Stimulated activated CD8-positive, alpha-beta memory T cell treated with anti-CD3 and anti-CD28 coated beads, Interleukin-12 subunit alpha, Interleukin-12 subunit beta, amount 100 ng/mL, for 4 hours (primary cell): ENCODE results near the gene IGFL1.
"Not testable (repeated sequence)": the region's sequence is repeated elsewhere in the genome, so short reads cannot be mapped to it uniquely, and the experiment has no call there.

Source experiments
- DNase-seq: peaks from one replicate; pipeline ENCODE4 v3.0.0-alpha.2; 2020; ENCODE audit warnings: low read depth

Gene IGFL1

DNA sequence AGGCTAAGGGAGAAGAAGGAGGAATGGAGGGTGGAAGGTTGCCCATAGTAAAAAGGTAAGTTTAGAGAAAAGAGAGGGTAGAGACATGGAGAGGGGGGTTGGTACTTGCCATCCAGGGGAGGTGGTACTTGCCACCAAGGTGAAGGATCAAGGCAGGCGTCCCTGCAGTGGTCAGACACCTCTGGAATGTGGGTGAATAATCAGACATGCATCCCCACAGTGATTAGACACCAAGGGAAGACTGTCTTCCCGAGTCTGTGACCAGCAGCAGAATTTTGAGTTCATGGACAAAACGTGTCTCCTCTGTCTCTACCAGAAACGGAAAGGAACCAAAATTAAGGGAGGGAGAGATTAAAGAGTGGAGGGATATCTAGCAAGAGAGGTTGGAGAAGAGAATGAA, 27.1 kb upstream of the IGFL1 start:
- no peak for DNase-seq

DNA sequence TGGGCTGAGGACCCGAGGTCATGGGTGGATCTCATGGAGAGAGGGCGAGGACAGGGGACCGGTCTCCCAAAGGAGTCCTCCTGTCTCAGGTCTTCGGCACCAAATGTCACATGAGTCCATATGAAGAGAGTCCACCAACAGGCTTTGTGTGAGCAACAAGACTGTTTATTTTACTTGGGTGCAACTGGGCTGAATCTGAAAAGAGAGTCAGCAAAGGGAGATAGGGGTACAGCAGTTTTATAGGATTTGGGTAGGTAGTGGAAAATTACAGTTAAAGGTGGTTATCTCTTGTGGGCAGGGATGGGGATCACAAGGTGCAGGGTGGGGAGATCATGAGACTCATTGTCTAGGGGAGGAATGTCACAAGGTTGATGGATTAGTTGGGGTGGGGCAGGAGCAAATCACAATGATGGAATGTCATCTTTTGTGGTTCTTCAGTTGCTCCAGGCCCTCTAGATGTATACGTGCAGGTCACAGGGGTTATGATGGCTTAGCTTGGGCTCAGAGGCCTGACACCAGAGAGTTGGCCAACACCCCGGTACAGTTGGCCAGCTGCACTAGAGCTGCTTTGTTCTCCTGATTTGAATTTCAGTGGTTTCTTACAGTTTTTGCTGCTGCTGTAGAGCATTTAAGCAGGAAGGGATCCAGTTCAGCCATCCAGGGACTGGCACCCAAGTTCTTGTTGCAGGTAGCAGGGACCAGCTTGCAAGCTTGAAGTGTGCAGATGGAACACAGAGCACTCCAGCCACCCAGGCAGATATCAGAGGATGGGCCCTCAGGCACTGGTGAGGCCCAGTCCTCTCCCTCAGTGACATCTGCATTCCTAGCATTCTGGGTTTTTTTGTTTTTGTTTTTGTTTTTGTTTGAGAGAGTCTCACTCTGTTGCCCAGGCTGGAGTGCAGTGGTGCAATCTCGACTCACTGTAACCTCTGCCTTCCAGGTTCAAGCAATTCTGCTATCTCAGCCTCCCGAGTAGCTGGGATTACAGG, 26.4 kb upstream of the IGFL1 start:
- DNase-seq, result no peak

DNA sequence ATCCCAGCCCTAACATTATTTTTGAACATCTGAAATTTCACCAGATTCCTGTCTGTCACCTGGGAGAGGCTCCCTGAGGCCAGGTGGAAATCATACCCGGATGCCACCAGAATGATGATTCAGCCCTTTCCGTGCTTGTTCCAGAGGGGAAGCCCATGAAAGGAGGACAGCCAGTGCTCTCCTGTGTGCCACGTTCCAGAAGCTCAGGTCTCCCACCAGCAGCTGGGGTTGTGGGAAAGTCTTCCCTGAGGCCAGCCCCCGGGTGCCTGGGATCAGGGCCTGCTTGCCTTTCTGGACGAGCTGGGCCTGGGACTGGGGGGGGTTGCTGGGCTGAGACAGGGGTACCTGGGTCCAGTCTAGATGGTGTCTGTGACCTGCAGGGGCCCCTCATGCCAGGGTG, 25.5 kb upstream of the IGFL1 start:
- DNase-seq, result no peak

DNA sequence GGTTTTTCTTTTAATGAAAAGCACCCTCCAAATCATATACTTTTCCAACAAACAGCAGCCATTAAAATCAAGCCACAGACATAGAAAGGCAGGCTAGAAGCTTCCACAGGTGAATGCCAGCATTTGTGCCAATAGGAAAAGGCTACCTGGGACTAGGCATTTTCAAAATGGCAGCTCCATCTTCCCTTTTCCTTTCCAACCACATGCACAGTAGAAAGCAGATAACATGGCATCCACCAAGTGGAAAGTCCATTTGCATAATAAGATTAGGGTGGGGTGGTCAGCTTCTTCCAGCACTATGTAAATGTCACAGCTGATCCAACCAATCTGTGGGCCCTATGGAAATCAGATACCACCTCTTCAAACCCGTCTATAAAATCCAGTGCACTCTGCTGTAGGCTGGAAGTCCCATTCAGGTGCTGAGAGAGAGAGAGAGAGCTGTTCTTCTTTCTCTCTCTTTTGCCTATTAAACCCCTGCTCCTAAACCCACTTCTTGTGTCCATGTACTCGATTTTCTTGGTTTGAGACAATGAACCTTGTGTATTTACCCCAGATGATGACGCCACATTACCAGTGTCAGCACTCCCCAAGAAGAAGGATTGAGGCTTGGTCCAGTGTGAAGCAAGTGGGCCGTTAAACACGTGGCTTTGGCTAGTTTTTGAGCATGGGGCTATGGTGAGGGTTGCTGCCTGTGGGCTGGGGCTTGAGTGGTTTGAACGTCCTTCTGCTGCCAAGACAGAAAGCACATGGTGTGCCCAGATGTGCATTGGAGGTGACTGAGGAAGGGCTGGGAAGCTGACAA, 24.2 kb upstream of the IGFL1 start:
- DNase-seq, result no peak

DNA sequence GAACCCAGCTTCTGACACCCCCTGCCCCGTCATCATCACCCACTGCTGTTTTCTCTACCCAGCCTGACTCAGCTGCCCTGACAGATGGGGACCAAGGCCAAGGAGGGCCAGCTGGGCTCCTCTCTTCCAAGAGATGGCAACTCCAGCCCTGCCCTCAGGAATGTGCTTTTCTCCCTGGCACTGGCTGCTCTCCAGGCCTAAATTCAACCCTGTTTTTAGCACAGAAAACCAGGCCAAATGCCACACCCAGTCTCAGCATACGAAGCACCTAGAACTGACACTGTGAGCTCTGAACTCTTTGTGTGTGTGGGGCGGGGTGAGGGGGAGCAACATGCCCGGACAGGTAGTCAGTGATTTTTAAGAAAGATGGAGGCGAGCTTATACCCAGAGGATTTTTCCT, 23.4 kb upstream of the IGFL1 start:
- DNase-seq, result no peak

DNA sequence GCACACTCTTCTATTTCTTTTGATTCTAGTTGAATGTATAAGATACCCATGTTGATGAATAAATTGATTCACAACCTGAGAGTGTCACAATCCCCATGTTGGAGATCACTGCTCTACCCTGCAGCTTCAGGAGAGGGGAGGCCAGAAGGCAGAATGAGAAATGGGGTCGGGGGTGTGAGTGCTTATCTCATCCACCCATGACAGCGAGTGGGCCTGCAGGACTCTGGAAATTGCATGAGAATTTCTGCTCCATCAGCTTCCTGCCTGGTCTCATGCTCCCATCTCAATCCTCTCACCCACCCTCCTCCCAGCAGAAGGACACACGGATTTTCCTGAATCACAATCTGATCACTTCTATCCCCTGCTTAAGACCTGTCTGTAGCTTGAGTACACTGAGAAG, 22.9 kb upstream of the IGFL1 start:
- no peak for DNase-seq

DNA sequence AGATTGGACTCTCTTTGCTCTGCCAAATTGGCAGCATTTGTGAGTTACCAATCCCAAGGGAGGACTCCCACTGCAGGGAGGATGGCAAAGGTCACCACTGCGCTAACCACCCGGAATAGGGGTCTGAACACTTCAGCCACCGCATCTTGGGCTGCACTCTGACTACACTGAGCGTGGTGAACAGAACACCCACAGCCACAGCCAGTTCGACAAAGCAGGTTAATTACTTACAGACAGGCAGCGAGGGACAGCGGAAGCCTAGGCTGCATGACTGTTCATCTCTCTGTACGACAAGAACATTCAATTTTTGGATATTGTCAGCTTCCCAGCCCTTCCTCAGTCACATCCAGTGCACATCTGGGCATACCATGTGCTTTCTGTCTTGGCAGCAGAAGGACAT, 21.7 kb upstream of the IGFL1 start:
- DNase-seq, result not testable (repeated sequence)

DNA sequence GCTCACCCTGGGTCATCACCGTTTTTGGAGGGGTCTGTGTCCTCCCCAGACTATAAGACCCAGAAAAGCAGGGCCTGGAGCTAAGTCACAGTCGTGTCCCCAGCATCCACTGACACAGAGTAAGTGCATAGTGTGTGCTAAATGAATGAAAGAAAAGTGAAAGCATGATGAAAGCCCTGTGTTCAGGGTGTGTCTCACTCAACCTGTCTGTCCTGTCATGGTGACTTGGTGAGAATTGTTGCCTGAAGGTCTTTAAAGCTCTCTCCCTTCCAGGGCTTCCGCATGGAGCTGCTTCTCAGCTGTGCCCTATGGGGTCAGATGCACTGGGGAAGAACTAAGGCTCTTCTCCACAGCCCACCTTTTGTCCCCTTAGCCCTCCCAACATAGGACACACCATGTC, 20.5 kb upstream of the IGFL1 start:
- no peak for DNase-seq

DNA sequence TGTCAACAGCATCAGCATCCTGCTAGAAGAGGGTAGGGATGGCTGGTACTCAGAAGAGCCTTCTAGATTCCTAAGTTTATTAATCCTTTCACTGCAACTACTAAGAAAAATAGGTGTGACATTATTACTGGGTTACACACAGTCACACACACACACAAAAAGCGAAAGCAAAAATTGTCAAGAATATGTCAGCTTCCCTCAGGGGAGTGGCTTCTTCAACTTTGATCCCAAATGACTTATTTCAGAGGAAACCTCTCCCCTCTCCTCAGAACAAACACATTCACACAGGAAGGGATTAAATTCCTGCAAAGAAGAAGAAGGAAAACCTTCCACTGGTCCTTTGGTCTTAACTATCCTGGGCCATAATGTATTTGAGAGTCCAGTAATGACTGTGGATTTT, 20.1 kb upstream of the IGFL1 start:
- no peak for DNase-seq

DNA sequence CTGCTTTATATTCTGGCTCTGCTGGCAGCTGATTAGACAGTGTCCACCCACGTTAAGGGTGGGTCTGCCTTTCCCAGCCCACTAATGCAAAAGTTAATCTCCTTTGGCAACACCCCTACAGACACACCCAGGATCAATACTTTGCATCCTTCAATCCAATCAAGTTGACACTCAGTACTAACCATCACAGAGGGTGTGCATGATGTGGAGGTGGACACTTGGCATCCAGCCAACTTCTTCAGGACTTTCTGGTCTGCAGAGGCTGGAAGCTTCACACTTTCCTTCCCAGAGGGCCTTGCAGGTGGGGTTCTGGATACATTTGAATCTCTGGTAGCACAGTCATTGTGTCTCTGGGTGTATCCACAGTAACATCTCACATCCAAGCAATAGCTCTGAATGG, 18.9 kb upstream of the IGFL1 start:
- DNase-seq, result no peak

DNA sequence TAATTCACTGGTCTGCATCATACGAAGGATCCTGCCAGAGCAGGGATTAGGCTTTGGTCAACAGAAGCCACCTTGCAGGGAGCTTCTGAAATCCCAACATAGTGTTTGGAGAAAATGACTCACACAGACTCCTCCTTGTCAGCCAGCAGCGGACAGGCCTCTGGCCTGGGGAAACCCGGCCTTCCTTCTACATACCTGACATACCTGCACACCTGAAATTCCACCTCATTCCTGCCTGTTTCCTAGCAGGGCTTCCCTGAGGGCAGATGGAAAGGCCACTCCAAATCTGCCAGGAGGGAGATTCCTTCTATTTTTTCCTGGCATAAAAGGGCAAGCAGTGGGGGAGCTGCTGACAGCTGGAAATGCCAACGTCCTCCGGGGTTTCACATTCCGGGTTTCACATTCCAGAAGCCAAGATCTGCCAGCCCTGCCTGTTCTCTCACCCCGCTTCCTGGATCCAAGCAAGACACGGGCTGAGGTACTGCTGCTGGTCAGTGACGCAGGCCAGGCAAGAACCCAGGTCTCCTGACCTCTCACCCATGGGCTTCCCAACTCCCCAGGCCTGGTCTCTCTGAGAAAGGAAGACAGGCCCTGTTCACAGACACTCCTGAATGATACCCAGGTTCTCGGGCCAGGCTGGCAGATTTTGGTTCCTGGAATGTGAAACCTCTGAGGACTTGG, 18.2 kb upstream of the IGFL1 start:
- no peak for DNase-seq

DNA sequence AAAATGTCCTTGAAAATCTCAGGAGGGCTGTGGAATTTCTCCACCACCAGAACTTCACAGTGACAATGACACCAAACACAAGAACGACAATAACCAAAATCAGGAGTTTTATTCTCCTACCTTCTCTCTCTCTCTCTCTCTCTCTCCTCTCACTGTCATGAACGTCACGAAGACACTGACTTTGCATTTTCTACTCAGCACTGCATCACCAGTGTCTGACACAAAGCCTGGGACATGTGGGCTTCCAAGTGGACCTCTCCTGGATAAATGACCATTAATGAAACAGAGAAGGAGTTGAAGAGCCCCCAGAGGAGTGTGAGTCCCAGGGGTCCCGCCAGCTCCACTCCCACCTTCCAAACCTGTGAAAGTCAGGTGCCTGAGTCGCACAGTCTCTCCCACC, 16.9 kb upstream of the IGFL1 start:
- not testable (repeated sequence) for DNase-seq

DNA sequence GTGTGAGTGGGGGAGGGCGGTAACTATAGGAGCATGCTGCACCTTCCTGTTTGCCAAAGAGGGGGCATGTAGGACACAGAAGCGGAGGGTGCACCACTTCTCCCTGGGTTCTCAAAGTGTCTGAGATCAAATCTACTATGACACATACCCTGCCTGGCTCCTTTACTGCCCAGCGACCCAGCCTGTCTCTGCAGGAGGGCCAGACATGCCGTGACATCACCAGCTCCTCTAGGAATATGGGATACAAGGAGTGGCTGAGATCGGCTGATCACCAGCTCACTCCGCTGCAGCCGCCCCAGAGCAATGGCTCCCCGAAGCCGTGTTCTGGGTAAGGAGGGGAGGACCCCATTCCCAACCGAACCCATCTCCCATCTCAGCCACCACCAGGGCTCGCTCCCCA, 16.4 kb upstream of the IGFL1 start:
- DNase-seq, result no peak

DNA sequence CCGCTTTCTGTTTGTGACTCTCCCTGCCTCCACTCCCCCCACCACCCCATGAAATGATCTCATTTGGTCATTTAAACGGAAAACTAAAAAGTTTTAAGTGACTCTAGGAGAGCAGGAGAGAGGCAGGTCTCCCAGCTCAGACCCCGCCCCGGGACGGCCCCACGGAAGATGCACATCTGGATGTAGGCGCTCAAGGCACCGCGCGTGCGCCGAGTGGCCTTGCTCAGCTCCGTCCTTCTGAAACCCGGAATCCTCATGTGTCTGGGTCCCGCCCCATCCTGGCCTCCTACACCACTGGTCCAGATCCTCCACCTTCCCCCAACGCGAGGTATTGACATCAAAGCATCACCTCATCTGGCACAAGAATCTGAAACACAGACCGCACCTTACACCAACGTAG, 15.7 kb upstream of the IGFL1 start:
- no peak for DNase-seq

DNA sequence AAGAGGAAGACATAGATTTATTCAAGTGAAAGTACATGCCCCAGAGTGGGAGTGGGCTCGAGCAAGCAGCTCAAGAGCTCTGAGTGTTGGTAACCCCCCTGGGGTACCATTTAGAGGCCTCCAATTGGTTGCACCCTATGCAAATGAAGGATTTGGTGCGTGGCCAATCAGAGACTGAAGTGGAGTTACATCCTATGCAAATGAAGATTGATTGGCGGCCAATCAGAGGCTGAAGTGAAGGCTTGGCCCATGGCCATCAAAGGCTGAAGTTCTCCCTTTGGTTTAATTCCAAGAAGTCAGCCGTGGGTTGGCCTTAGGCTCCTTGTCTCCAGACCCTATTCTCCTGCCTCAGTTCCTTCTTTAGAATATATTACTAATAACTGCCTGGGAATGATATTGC, 12.9 kb upstream of the IGFL1 start:
- DNase-seq, result no peak

DNA sequence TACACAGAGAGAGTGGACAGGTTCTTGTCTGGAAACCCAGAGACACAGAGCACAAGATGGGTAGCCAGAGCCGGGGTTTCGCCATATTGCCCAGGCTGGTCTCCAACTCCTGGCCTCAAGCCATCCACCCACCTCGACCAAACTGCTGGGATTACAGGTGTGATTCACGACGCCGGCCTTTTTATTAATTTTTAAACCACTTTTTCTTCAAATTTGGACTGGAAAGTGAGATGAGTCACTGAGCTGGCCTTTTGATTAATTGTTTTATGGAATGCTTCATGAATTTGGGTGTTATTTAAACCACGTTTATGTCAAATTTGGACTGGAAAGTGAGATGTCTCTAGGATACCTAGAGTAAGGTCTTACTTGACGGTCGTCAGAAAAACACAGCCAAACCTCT, 12.1 kb upstream of the IGFL1 start:
- no peak for DNase-seq

DNA sequence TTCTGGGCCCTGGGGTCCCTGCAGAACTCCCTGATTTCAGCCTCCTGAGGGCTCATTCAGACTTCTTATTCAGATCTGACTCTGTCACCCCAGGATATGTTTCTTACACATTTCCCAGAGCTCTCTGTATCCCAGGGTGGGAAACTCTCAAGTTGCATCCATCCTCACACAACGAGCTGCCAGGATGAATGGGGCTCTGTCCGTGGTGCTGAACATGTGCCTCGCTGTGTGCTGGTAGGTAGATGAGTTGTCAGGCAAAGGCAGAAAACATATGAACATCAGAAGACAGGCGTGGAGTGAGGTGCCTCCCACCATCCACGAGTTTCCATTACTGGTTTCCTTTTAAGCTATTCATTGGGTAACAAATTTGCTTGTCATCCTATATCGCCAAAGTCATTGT, 11.4 kb upstream of the IGFL1 start:
- DNase-seq, result no peak

DNA sequence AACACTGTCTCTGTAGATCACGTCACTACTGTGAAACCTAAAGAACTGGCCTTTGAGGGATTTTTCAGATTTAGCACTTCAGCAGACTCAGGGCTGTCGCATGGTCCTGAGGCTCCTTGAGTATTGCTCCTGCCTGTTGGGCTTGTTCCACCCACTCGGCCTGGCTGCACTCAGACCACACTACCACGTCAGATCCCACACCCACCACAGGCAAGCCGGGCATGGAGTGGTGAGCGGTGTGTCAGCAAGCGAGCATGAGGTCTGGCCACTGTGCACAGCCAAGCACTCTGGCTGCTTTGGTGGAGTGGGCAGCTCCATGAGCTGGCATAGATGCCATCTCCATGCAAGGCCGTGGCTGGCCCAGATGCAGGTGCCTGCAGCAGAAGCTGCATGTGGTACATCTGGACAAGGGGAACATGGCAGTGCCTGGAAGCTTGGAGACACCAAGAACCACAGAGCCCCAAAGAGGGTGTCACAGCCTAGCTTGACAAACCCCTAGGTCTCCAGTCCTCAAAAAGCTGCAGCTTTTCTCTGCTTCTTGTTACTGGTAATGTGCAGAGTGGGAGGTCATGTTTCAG, 9.4 kb upstream of the IGFL1 start:
- no peak for DNase-seq

DNA sequence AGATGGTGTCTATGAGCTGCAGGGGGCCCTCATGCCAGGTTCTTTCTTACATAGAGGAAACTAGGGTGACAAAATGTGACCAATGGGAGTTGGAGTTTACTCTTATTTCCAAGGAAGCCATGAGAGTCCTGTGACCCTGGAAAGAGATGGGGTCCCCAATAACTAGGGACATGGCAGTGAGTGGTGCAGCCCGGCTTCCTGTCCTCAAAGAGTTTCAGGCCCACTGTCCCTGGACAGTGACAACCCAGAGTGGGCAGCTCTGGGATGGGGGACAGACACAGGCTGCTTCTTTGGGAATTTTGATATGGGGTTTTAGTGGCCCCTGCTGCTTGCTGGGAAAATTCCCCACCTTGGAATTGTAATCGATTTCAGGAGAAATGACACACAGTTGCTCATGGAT, 8.4 kb upstream of the IGFL1 start:
- DNase-seq, result no peak

DNA sequence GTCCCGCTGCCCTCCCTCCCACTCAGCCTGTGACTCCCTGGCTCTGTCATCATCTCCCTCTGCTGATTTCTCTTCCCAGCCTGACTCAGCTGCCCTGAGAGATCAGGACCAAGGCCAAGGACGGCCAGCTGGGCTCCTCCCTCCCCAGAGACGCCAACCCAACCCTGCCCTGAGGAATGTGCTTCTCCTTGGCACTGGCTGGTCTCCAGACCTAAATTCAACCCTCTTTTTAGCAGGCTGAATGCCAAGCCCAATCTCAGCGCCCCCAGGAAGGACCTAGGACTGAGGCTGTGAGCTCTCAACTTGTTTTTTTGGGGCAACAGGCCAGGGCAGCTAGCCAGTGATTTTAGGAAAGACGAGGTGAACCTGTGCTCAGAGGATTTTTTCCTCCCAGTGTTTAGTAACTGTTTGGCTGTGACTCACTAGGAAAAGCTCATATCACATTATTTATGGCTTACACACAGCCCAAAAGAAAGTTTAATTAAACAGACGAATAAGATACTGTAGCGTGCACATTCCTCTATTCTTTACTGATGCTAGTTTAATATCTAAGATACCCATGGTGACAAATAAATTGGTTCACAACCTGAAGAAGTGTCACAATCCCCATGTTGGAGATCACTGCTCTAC, 7.4 kb upstream of the IGFL1 start:
- DNase-seq, result no peak

DNA sequence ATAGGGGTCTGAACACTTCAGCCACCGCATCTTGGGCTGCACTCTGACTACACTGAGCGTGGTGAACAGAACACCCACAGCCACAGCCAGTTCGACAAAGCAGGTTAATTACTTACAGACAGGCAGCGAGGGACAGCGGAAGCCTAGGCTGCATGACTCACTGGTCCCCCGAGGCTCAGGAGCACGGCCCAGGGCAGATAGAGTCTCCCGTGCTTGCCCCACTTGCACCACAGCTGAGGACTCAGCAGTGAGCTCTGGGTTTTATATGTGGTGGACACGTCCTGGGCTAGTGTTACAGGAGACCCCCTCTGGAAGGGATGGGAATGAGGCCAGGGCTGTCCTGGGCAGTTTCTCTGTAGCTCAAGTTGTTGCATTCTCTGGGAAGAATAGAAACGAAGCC, 5.8 kb upstream of the IGFL1 start:
- DNase-seq, result not testable (repeated sequence)

DNA sequence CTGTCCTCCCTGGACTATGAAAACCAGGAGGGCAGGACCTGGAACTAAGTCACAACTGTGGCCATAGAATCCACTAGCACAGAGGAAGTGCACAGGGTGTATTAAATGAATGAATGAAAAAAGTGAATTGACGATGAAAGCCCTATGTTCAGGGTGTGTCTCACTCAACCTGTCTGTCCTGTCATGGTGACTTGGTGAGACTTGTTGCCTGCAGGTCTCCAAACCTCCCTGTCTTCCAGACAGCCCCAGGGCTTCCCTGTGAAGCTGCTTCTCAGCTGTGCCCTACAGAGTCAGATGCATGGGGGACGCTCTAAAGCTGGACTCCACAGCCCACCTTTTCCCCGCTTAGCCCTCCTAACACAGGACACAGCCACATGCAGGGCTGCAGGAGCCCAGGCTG, 4.8 kb upstream of the IGFL1 start:
- DNase-seq, result no peak
